ENCODE data around the gene APOO. TPM values are rescaled to one million over a fixed set of nuclear protein-coding genes. Genes with fewer than 3 reads are reported as not detected.
"Not testable (repeated sequence)": the region's sequence is repeated elsewhere in the genome, so short reads cannot be mapped to it uniquely, and the experiment has no call there.

APOO gene
- total RNA-seq, 4 donors from 2014 or later, result 12.1 to 20.6 (median 17.8) TPM

DNA sequence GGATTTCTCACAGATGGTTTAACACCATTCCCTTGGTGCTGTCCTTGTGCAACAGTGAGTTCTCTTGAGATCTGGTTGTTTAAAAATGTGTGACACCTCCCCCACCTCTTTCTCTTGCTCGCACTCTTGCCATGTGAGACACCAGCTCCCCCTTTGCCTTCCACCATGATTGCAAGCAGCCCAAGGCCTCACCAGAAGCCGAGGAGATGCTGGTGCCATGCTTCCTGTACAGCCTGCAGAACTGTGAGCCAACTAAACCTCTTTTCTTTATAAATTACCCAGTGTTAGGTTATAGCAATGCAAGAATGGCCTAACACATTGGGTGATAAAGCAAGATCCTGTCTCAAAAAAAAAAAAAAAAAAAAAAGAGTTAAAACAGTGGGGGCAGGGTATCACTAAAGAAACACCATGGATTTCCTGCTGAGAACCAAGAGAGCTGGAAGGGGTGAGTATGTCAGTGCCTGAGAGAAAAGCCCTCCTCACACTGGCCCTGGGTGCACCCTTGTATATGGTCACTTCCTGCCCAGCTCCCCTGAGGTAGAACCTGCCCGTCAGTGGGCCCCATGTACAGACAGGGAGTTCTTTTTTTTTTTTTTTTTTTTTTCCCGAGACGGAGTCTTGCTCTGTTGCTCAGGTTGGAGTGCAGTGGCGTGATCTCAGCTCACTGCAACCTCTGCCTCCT is 46.4 kb downstream of the APOO start:
- Histone ChIP-seq H3K36me3 (no peaks in the 10 kb centered on the region), H3K4me1 (no peaks in the 10 kb centered on the region), H3K27ac (no peak overlapping the region), H3K4me3 (no peak overlapping the region), H3K27me3 (no peaks in the 10 kb centered on the region), H3K9me3 (no peaks in the 10 kb centered on the region)
- no peak for DNase-seq
- TF ChIP-seq, protein P1, sequence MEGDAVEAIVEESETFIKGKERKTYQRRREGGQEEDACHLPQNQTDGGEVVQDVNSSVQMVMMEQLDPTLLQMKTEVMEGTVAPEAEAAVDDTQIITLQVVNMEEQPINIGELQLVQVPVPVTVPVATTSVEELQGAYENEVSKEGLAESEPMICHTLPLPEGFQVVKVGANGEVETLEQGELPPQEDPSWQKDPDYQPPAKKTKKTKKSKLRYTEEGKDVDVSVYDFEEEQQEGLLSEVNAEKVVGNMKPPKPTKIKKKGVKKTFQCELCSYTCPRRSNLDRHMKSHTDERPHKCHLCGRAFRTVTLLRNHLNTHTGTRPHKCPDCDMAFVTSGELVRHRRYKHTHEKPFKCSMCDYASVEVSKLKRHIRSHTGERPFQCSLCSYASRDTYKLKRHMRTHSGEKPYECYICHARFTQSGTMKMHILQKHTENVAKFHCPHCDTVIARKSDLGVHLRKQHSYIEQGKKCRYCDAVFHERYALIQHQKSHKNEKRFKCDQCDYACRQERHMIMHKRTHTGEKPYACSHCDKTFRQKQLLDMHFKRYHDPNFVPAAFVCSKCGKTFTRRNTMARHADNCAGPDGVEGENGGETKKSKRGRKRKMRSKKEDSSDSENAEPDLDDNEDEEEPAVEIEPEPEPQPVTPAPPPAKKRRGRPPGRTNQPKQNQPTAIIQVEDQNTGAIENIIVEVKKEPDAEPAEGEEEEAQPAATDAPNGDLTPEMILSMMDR (IDR thresholded peaks at IDR 0.05), result no peak
- TF ChIP-seq POLR2A (IDR thresholded peaks at IDR 0.05), result no peak

DNA sequence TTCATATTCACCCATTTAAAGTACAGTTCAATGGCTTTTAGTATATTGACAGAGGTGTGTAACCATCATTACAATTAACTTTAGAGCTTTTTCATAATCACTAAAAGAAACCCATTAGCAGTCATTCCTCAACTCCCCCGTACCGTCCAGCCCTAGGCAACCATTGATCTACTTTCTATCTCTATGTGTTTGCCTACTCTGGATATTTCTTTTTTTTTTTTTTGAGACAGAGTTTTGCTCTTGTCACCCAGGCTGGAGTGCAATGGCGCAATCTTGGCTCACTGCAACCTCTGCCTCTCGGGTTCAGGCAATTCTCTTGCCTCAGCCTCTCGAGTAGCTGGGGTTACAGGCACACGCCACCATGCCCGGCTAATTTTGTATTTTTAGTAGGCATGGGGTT is 48.5 kb downstream of the APOO start:
- H3K4me3 ChIP-seq, H3K36me3 ChIP-seq, DNase-seq, H3K9me3 ChIP-seq, H3K4me1 ChIP-seq, H3K27me3 ChIP-seq, H3K27ac ChIP-seq: not testable (repeated sequence)

DNA sequence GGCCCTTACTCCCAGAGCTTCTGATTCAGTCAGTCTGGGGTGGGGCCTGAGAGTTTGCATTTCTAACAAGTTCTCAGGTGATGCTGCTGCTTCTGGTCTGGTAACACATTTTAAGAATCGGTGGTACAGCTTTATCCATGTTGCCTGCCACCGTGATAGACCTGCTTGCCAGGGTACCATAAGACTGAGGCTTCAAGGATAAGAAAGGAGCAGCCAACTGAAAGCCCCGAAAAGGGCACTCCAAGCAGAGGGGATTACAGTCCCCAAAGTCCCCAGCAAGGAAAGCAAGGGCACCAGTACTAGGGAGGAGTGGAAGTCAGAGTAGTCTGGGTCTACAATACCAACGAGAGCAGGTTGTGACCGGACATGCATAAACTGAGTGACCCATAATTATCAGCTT is 49.8 kb downstream of the APOO start:
- Histone ChIP-seq H3K36me3 (no peaks in the 10 kb centered on the region), H3K27ac (no peak overlapping the region), H3K4me1 (no peaks in the 10 kb centered on the region), H3K4me3 (no peak overlapping the region), H3K9me3 (no peaks in the 10 kb centered on the region), H3K27me3 (no peaks in the 10 kb centered on the region)
- no peak for DNase-seq
- no peak for TF ChIP-seq POLR2A (IDR thresholded peaks at IDR 0.05)
- TF ChIP-seq, protein P1 (IDR thresholded peaks at IDR 0.05), result no peak

DNA sequence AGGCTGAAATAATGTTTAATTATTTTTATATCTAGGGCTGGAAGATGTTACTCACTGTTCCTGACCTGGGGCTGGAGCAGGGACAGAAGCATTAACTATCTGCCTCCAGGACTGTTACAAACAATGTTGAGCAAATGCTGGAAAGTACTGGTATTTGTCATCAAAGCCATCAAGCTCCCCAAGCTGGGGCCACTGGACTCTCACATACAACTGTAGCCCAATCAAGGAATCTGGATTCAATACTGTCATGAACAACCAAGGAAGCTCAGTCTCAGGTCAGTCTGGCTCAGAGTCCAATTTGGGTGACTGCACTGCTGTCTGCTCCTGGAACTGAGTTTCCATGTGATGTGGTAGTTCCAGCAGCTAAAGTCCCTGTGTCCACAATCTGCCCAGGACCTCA is 50.4 kb downstream of the APOO start:
- no peak overlapping the region for H3K27ac ChIP-seq
- no peaks in the 10 kb centered on the region for H3K9me3 ChIP-seq
- no peaks in the 10 kb centered on the region for H3K36me3 ChIP-seq
- no peak for DNase-seq
- no peaks in the 10 kb centered on the region for H3K4me1 ChIP-seq
- no peak for TF ChIP-seq POLR2A (IDR thresholded peaks at IDR 0.05)
- TF ChIP-seq, protein P1 (IDR thresholded peaks at IDR 0.05), result no peak
- H3K27me3 ChIP-seq, result no peaks in the 10 kb centered on the region
- H3K4me3 ChIP-seq, result no peak overlapping the region

DNA sequence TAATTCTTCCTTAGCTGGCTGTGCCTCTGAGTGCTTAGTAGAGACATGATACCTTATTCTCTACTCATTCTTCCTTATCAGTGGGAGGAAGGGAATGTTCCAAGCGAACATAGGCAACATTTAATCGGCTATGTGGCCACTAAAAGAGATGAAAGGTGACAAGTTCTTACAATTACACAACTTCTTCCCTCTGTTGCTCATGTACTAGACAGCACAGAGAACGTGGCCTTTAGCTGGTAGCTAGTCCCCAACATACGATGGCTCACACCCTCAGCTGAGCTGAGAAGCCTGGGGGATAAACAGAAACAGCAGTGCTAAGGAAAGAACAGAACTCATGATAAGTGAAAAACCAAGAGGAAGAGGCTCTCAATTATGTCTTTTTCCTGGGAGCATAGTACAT is 52.2 kb downstream of the APOO start:
- no peaks in the 10 kb centered on the region for H3K27me3 ChIP-seq
- no peak overlapping the region for H3K4me3 ChIP-seq
- no peaks in the 10 kb centered on the region for H3K36me3 ChIP-seq
- H3K9me3 ChIP-seq, result no peaks in the 10 kb centered on the region
- H3K4me1 ChIP-seq, result no peaks in the 10 kb centered on the region
- DNase-seq, result no peak
- H3K27ac ChIP-seq, result no peak overlapping the region
- TF ChIP-seq, protein P1 (IDR thresholded peaks at IDR 0.05), result no peak

DNA sequence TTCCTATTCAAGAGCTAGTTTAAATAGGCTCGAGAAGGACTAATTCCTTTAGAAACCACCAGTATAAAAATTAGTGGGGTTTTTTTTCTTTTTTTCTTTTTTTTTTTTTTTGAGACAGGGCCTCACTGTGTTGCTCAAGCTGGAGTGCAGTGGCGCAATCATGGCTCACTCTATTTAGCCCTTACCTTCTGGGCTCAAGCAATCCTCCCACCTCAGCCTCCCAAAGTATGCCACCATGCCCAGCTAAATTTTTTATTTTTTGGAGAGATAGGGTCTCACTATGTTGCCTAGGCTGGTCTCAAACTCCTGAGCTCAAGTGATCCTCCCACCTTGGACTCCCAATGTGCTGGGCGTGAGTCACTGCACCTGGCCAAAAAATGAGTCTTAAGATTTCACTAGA is 52.8 kb downstream of the APOO start:
- Histone ChIP-seq H3K4me1 (no peaks in the 10 kb centered on the region), H3K36me3 (no peaks in the 10 kb centered on the region), H3K9me3 (no peaks in the 10 kb centered on the region), H3K27me3 (no peaks in the 10 kb centered on the region), H3K4me3 (no peak overlapping the region), H3K27ac (no peak overlapping the region)
- no peak for DNase-seq
- TF ChIP-seq, protein P1 (IDR thresholded peaks at IDR 0.05), result no peak
- no peak for TF ChIP-seq POLR2A (IDR thresholded peaks at IDR 0.05)
